CD4-positive, alpha-beta T cell treated with Interleukin-6 at 100 ng/mL for 8 hours (primary cell): Measurements from ENCODE around the gene ACADL.
"Not testable (repeated sequence)": the region's sequence is repeated elsewhere in the genome, so short reads cannot be mapped to it uniquely, and the experiment has no call there.

Experiments
- DNase-seq: peaks from one replicate; pipeline ENCODE4 v3.0.0-alpha.2; 2020; ENCODE audit warnings: mixed read lengths, low spot score

Gene ACADL

GRCh38 chr2:210199854-210200253 lies 25.4 kb downstream of the ACADL start:
- DNase-seq: no peak

GRCh38 chr2:210199186-210199765 lies 26.0 kb downstream of the ACADL start:
- peak; percentile 4 for DNase-seq

GRCh38 chr2:210198326-210198725 lies 26.9 kb downstream of the ACADL start:
- no peak for DNase-seq

- no peak for DNase-seq
Measured at GRCh38 chr2:210197720-210198119, 27.5 kb downstream of the ACADL start.

GRCh38 chr2:210195101-210195852 lies 30.0 kb downstream of the ACADL start:
- peak; percentile 38 for DNase-seq

- DNase-seq: no peak
Measured at GRCh38 chr2:210190345-210190744, 34.9 kb downstream of the ACADL start.

GRCh38 chr2:210189452-210190138 lies 35.7 kb downstream of the ACADL start:
- DNase-seq: no peak

- DNase-seq: no peak
Measured at GRCh38 chr2:210188755-210189154, 36.5 kb downstream of the ACADL start.

- DNase-seq: no peak
Measured at GRCh38 chr2:210188190-210188589, 37.1 kb downstream of the ACADL start.

- not testable (repeated sequence) for DNase-seq
Measured at GRCh38 chr2:210183936-210184335, 41.3 kb downstream of the ACADL start.

- DNase-seq: peak; percentile 13
Measured at GRCh38 chr2:210181606-210182088, 43.6 kb downstream of the ACADL start.

GRCh38 chr2:210181033-210181605 lies 44.1 kb downstream of the ACADL start:
- DNase-seq: not testable (repeated sequence)

- no peak for DNase-seq
Measured at GRCh38 chr2:210180477-210180876, 44.8 kb downstream of the ACADL start.

- DNase-seq: no peak
Measured at GRCh38 chr2:210179351-210179990, 45.8 kb downstream of the ACADL start.

- DNase-seq: no peak
Measured at GRCh38 chr2:210177769-210178168, 47.5 kb downstream of the ACADL start.

GRCh38 chr2:210177115-210177514 lies 48.1 kb downstream of the ACADL start:
- not testable (repeated sequence) for DNase-seq

GRCh38 chr2:210174086-210174485 lies 51.2 kb downstream of the ACADL start:
- no peak for DNase-seq

GRCh38 chr2:210172219-210172575 lies 53.0 kb downstream of the ACADL start:
- DNase-seq: no peak

- peak; percentile 95 for DNase-seq
Measured at GRCh38 chr2:210171309-210172218, 53.7 kb downstream of the ACADL start, which contains the start of gene KANSL1L. TSS of gene KANSL1L (minus strand) at chr2:210171409. CDS start at chr2:210154582, 16,827 bp downstream.

- peak; percentile 95 for DNase-seq
Measured at GRCh38 chr2:210170446-210171303, 54.6 kb downstream of the ACADL start.
